Measurements from ENCODE around the gene GALNTL6. TPM values are rescaled to one million over a fixed set of nuclear protein-coding genes. Genes with fewer than 3 reads are reported as not detected.
"Not testable (repeated sequence)": the region's sequence is repeated elsewhere in the genome, so short reads cannot be mapped to it uniquely, and the experiment has no call there.

Gene GALNTL6
- total RNA-seq, 1 donor from 2014 or later, result 0.10 TPM

DNA sequence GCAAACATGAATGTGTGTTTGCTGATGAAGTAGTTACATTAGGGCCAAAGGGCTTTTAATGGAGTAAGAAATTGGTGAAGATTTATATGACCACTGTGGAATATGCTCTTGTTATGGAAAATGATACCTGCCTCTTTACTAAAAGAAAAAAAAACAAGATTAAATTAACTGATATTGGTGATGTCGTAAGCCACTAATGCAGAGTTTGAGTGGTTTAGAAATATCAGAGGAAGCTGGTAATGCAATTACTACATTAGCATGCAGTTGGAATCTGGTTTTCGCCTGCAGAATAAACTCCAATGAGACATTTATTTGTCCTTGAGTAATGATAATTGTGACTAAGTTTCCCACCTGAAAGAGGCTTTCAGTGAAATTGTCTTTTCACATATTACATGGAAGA is 597.9 kb downstream of the GALNTL6 start:
- no peaks in the 10 kb centered on the region for H3K4me1 Mint-ChIP-seq (ENCODE audit: unreplicated experiment)

DNA sequence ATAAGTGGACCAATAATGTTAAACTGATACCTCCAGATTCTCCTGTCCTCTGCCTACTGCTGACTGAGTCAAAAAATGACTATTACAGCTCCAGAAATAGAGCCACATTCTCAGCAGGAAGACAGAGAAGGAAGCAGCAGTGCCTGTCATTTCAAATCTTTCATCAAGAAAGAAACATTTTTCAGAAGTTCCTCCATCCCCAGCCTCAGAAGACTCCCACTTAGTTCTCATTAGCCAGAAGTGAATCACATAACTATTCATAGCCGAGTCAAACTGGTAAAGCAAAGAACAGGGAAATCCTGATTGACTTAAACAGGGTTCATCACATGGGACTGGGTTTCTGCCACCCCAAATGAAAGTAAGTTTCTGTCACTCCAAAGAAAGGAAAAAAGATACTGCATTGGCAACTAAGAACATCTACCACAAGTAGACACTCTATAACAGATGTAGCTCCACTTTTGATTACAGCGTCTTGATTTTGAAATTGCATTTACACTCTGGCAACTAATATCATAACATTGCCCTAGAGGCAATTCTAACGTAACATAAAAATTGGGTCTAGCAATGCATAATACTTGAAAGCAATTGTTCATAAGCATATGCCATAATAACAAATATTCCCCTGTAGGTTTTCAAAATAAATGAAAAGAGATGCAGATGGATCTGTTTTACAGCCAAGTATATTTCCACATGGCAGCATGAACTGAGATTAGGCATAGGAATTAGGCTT is 599.8 kb downstream of the GALNTL6 start:
- TF ChIP-seq, protein P1, sequence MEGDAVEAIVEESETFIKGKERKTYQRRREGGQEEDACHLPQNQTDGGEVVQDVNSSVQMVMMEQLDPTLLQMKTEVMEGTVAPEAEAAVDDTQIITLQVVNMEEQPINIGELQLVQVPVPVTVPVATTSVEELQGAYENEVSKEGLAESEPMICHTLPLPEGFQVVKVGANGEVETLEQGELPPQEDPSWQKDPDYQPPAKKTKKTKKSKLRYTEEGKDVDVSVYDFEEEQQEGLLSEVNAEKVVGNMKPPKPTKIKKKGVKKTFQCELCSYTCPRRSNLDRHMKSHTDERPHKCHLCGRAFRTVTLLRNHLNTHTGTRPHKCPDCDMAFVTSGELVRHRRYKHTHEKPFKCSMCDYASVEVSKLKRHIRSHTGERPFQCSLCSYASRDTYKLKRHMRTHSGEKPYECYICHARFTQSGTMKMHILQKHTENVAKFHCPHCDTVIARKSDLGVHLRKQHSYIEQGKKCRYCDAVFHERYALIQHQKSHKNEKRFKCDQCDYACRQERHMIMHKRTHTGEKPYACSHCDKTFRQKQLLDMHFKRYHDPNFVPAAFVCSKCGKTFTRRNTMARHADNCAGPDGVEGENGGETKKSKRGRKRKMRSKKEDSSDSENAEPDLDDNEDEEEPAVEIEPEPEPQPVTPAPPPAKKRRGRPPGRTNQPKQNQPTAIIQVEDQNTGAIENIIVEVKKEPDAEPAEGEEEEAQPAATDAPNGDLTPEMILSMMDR (IDR thresholded peaks at IDR 0.05; ENCODE audit: unreplicated experiment), result no peak
- no peak for DNase-seq (ENCODE audit: low spot score)
- Mint-ChIP-seq H3K27ac (ENCODE audit: unreplicated experiment) (no peak overlapping the region), H3K36me3 (ENCODE audit: low read depth, unreplicated experiment) (no peaks in the 10 kb centered on the region), H3K27me3 (ENCODE audit: unreplicated experiment) (no peaks in the 10 kb centered on the region), H3K9me3 (ENCODE audit: unreplicated experiment) (no peaks in the 10 kb centered on the region), H3K4me1 (ENCODE audit: unreplicated experiment) (no peaks in the 10 kb centered on the region), H3K4me3 (ENCODE audit: unreplicated experiment) (no peak overlapping the region)

More for the DNA sequence above, 597.9 kb downstream of the GALNTL6 start:
- Mint-ChIP-seq H3K27me3 (ENCODE audit: unreplicated experiment) (no peaks in the 10 kb centered on the region), H3K9me3 (ENCODE audit: unreplicated experiment) (no peaks in the 10 kb centered on the region), H3K27ac (ENCODE audit: unreplicated experiment) (no peak overlapping the region), H3K36me3 (ENCODE audit: low read depth, unreplicated experiment) (no peaks in the 10 kb centered on the region), H3K4me3 (ENCODE audit: unreplicated experiment) (no peak overlapping the region)
- no peak for DNase-seq (ENCODE audit: low spot score)
- TF ChIP-seq, protein P1 (IDR thresholded peaks at IDR 0.05; ENCODE audit: unreplicated experiment), result no peak

DNA sequence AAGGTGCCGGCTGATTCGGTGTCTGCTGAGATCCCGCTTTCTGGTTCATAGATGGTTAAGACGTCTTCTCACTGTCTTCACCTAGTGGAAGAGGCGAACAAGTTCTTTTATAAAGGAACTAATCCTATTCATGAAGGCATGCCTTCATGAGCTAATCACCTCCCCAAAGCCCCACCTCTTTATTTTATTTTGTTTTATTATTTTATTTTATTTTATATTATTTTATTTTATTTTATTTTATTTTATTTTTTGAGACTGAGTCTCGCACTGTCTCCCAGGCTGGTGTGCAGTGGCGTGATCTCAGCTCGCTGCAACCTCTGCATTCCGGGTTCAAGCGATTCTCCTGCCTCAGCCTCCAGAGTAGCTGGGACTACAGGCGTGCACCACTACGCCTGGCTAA is 615.8 kb downstream of the GALNTL6 start:
- H3K36me3 Mint-ChIP-seq (ENCODE audit: low read depth, unreplicated experiment); H3K27ac Mint-ChIP-seq (ENCODE audit: unreplicated experiment); H3K4me1 Mint-ChIP-seq (ENCODE audit: unreplicated experiment); H3K4me3 Mint-ChIP-seq (ENCODE audit: unreplicated experiment); DNase-seq (ENCODE audit: low spot score); H3K27me3 Mint-ChIP-seq (ENCODE audit: unreplicated experiment); H3K9me3 Mint-ChIP-seq (ENCODE audit: unreplicated experiment): not testable (repeated sequence)

DNA sequence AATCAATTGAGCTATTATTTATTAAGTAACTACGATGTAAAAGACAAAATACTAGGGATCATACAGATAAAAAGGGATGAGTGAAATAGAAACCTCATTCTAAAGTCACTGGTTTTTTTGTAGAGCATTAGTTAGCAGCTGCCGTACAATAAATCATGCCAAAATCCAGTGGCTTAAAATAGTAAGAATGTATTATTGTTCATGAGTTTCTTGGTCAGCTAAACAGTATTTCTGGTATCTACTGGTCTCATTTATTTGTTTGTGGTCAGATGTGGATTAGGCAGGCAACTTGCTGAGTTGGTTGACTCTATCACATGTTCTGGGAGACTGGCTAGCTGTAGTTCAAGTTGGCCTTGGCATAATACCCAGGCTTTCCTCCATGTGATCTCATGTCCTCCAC is 667.3 kb downstream of the GALNTL6 start:
- Mint-ChIP-seq H3K9me3 (ENCODE audit: unreplicated experiment) (no peaks in the 10 kb centered on the region), H3K27me3 (ENCODE audit: unreplicated experiment) (no peaks in the 10 kb centered on the region), H3K4me1 (ENCODE audit: unreplicated experiment) (no peaks in the 10 kb centered on the region), H3K36me3 (ENCODE audit: low read depth, unreplicated experiment) (no peaks in the 10 kb centered on the region), H3K27ac (ENCODE audit: unreplicated experiment) (no peak overlapping the region), H3K4me3 (ENCODE audit: unreplicated experiment) (no peak overlapping the region)
- TF ChIP-seq, protein P1 (IDR thresholded peaks at IDR 0.05; ENCODE audit: unreplicated experiment), result no peak
- no peak for DNase-seq (ENCODE audit: low spot score)

DNA sequence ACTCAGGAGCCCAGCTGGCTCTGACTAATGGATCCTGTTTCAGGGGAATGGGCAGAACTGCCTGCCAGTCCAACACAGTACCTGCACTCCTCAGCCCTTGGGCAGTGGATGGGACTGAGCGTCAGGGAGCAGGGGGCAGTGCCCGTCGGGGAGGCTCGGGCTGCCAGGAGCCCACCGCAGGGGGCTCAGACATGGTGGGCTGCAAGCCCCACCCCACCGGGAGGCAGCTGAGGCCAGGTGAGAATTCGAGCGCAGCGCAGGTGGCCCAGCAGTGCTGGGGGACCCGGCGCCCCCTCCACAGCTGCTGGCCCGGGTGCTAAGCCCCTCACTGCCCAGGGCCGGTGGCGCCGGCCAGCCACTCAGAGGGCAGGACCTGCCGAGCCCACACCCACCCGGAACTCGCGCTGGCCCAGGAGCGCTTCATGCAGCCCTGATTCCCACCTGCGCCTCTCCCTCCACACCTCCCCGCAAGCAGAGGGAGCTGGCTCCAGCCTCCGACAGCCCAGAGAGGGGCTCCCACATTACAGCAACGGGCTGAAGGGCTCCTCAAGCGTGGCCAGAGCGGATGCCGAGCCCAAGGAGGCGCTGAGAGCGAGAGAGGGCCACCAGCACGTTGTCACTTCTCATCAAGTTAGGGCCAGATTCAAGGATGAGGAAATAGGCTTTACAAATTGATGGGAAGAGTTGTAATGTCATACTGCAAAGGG is 668.8 kb downstream of the GALNTL6 start:
- H3K27ac Mint-ChIP-seq (ENCODE audit: unreplicated experiment), result no peak overlapping the region
- H3K27me3 Mint-ChIP-seq (ENCODE audit: unreplicated experiment), result no peaks in the 10 kb centered on the region
- no peaks in the 10 kb centered on the region for H3K9me3 Mint-ChIP-seq (ENCODE audit: unreplicated experiment)
- TF ChIP-seq, protein P1 (IDR thresholded peaks at IDR 0.05; ENCODE audit: unreplicated experiment), result no peak
- DNase-seq (ENCODE audit: low spot score), result no peak
- H3K36me3 Mint-ChIP-seq (ENCODE audit: low read depth, unreplicated experiment), result no peaks in the 10 kb centered on the region
- H3K4me1 Mint-ChIP-seq (ENCODE audit: unreplicated experiment), result no peaks in the 10 kb centered on the region
- H3K4me3 Mint-ChIP-seq (ENCODE audit: unreplicated experiment), result no peak overlapping the region
